GM12875 (cell line): ENCODE measurements around the gene PRDX5.

ENCODE experiments used
- H3K4me3 ChIP-seq: one replicate; pipeline ENCODE4 v1.5.1; 2011; ENCODE audit warnings: low read depth, low read length, control low read depth
- TF ChIP-seq, protein P1 (sequence below): IDR thresholded peaks from 2 replicates; pipeline ENCODE4 v1.5.1; 2011; ENCODE audit warnings: low read depth, mild to moderate bottlenecking, control low read depth, inconsistent platforms, low read length, moderate library complexity, borderline replicate concordance; ENCODE audit not compliant: insufficient read depth

The PRDX5 gene

DNA sequence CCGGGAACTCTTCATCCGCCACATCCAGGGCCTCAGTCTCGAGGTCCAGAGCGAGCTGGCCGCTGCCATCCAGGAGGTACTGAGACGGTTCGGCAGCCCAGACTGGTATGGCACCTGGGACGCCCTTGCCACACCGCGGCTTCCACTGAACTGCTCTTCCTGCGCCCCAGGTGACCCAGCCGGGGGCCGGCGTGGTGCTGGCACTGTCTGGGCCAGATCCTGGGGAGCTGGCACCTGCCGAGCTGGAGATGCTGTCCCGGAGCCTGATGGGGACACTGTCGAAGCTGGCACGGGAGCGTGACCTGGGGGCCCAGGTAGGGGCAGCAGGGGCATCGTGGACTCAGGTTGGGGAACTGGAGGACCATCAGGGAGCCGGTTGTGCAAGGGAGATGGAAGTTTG is 23.5 kb downstream of the PRDX5 start:
- TF ChIP-seq, protein P1, sequence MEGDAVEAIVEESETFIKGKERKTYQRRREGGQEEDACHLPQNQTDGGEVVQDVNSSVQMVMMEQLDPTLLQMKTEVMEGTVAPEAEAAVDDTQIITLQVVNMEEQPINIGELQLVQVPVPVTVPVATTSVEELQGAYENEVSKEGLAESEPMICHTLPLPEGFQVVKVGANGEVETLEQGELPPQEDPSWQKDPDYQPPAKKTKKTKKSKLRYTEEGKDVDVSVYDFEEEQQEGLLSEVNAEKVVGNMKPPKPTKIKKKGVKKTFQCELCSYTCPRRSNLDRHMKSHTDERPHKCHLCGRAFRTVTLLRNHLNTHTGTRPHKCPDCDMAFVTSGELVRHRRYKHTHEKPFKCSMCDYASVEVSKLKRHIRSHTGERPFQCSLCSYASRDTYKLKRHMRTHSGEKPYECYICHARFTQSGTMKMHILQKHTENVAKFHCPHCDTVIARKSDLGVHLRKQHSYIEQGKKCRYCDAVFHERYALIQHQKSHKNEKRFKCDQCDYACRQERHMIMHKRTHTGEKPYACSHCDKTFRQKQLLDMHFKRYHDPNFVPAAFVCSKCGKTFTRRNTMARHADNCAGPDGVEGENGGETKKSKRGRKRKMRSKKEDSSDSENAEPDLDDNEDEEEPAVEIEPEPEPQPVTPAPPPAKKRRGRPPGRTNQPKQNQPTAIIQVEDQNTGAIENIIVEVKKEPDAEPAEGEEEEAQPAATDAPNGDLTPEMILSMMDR, result no peak
- H3K4me3 ChIP-seq, result no peak overlapping the region

GRCh38 chr11:64341851-64342791 is 24.2 kb downstream of the PRDX5 start:
- TF ChIP-seq, protein P1, result peak; percentile 48
- no peak overlapping the region for H3K4me3 ChIP-seq

GRCh38 chr11:64342869-64343745 is 25.2 kb downstream of the PRDX5 start:
- TF ChIP-seq, protein P1, result no peak
- no peak overlapping the region for H3K4me3 ChIP-seq

DNA sequence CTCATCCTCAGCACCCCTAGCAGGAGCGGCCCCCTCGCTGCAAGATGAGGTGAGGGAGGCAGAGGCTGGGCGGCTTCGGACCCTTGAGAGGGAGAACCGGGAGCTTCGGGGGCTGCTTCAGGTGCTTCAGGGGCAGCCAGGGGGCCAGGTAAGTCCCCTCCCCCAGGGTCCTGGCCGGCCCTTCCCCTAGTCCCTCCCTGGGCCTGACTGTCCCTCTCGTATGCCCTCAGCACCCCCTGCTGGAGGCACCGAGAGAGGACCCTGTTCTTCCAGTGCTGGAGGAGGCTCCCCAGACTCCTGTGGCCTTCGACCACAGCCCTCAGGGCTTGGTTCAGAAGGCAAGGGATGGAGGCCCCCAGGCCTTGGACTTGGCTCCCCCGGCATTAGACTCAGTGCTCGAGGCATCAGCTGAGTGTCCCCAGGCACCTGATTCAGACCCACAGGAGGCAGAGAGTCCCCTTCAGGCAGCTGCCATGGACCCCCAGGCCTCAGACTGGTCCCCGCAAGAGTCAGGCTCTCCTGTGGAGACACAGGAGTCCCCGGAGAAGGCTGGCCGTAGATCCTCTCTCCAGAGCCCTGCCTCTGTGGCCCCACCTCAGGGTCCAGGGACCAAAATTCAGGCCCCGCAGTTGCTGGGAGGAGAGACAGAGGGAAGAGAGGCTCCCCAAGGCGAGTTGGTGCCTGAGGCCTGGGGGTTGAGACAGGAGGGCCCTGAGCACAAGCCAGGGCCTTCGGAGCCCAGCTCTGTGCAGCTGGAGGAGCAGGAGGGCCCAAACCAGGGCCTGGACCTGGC is 26.0 kb downstream of the PRDX5 start:
- TF ChIP-seq, protein P1, result peak; percentile 47; the same call in 1 of the 2 replicates
- no peak overlapping the region for H3K4me3 ChIP-seq

DNA sequence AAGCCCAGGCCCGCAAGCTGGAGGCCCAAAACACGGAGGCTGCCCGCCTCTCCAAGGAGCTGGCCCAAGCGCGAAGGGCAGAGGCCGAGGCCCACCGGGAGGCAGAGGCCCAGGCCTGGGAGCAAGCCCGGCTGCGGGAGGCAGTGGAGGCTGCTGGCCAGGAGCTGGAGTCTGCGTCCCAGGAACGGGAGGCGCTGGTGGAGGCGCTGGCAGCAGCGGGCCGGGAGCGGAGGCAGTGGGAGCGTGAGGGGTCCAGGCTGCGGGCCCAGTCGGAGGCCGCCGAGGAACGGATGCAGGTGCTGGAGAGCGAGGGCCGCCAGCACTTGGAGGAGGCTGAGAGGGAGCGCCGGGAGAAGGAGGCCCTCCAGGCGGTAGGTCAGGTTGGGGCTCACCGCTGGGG is 26.9 kb downstream of the PRDX5 start:
- TF ChIP-seq, protein P1, result no peak
- no peak overlapping the region for H3K4me3 ChIP-seq

GRCh38 chr11:64347193-64347867 is 29.4 kb downstream of the PRDX5 start:
- TF ChIP-seq, protein P1, result no peak
- no peak overlapping the region for H3K4me3 ChIP-seq
